ENCODE measurements around the gene ITIH4.

Gene ITIH4

DNA sequence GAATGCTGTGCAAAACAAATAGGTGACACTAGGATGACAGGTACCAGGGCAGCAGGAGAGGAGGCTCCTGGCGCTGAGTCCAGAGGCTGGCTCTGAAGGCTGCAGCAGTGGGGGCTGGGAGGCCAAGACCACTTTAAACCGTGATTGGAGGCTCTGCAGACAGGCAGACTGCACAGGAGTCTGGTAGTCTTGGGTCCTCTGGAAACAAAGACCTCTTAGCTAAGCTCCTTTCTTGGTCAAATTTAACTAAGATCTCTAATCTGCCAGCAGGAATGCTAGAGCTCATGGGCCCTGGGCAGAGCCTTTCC lies 8.8 kb upstream of the ITIH4 start (continued):
- TF ChIP-seq ZNF561 (tag by site-specific recombination; IDR thresholded peaks at IDR 0.05; ENCODE audit: borderline replicate concordance) (no peak), ZNF560 (tag by site-specific recombination; IDR thresholded peaks at IDR 0.05; ENCODE audit: borderline replicate concordance) (no peak), SP7 (tag by site-specific recombination; IDR thresholded peaks at IDR 0.05) (no peak), ZNF830 (tag by site-specific recombination; IDR thresholded peaks at IDR 0.05; ENCODE audit: low read depth) (no peak), ZSCAN16 (tag by site-specific recombination; IDR thresholded peaks at IDR 0.05) (no peak)
- TF ChIP-seq, protein P1, sequence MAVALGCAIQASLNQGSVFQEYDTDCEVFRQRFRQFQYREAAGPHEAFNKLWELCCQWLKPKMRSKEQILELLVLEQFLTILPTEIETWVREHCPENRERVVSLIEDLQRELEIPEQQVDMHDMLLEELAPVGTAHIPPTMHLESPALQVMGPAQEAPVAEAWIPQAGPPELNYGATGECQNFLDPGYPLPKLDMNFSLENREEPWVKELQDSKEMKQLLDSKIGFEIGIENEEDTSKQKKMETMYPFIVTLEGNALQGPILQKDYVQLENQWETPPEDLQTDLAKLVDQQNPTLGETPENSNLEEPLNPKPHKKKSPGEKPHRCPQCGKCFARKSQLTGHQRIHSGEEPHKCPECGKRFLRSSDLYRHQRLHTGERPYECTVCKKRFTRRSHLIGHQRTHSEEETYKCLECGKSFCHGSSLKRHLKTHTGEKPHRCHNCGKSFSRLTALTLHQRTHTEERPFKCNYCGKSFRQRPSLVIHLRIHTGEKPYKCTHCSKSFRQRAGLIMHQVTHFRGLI (tag by site-specific recombination; IDR thresholded peaks at IDR 0.05) = no peak
- TF ChIP-seq, protein P2, sequence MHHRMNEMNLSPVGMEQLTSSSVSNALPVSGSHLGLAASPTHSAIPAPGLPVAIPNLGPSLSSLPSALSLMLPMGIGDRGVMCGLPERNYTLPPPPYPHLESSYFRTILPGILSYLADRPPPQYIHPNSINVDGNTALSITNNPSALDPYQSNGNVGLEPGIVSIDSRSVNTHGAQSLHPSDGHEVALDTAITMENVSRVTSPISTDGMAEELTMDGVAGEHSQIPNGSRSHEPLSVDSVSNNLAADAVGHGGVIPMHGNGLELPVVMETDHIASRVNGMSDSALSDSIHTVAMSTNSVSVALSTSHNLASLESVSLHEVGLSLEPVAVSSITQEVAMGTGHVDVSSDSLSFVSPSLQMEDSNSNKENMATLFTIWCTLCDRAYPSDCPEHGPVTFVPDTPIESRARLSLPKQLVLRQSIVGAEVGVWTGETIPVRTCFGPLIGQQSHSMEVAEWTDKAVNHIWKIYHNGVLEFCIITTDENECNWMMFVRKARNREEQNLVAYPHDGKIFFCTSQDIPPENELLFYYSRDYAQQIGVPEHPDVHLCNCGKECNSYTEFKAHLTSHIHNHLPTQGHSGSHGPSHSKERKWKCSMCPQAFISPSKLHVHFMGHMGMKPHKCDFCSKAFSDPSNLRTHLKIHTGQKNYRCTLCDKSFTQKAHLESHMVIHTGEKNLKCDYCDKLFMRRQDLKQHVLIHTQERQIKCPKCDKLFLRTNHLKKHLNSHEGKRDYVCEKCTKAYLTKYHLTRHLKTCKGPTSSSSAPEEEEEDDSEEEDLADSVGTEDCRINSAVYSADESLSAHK (tag by site-specific recombination; IDR thresholded peaks at IDR 0.05) = no peak

DNA sequence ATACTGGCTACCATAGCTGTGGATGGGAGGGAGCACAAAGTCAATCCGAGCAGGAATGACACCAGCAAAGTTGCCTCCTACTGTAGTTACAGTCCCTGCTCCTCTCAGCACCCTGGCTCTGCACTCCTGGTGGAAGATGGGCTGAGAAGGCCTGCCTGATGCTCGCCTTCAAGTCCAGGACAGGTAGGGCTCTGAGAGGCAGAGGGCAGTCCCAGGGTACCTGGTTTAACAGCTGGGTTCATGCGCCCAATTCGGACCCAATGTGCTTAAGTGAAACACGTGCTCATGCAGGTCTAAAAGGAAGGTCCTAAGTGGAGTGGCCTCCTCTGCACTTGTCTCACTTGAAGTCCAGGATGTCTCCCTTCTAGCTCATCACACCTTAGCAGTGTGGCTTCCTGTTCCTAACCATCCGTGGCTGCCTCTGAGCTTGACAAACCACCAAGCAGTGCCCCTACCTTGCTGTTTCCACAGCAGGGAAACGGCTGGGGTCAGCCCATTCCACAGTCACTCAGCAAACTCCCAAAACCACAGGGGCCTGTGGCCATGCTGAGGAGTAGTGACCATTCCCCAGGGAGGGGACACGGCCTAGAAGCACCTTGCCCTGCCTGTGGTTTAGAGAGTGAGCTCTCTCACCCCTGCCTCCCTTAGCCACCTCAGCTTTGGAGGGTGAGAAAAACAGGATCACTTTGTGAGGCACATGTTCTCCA lies 8.2 kb upstream of the ITIH4 start:
- peaks cover 0 to 46% of the 10 kb centered on the region in 2 experiments; a peak in 1 of 3 replicates for H3K36me3 ChIP-seq (ENCODE audit: control insufficient read depth in 2 of 2, insufficient read depth in 1 of 2, low read length in 2 of 2)
- ChIA-PET POLR2A (no interaction called here), CTCF (interaction anchor here (1.1 kb wide), 1 partner anchor 40 kb away, joined by 4 read pairs; no protein-coding TSS in a partner anchor)
- no peaks in the 10 kb centered on the region for H3K4me1 ChIP-seq (ENCODE audit: control insufficient read depth, insufficient read depth, low read length)
- peak; percentile 45 for TF ChIP-seq ZIC2 (tag by site-specific recombination; IDR thresholded peaks at IDR 0.05)
- TF ChIP-seq, protein P2 (tag by site-specific recombination; IDR thresholded peaks at IDR 0.05) = no peak
- no peaks in the 10 kb centered on the region for H3K9me3 ChIP-seq (ENCODE audit: control insufficient read depth, insufficient read depth, low read depth, low read length)
- H3K4me3 ChIP-seq (ENCODE audit: low read depth, low read length) = no peak overlapping the region
- H3K27ac ChIP-seq (ENCODE audit: extremely low read depth, low read depth, low read length) = no peak overlapping the region

DNA sequence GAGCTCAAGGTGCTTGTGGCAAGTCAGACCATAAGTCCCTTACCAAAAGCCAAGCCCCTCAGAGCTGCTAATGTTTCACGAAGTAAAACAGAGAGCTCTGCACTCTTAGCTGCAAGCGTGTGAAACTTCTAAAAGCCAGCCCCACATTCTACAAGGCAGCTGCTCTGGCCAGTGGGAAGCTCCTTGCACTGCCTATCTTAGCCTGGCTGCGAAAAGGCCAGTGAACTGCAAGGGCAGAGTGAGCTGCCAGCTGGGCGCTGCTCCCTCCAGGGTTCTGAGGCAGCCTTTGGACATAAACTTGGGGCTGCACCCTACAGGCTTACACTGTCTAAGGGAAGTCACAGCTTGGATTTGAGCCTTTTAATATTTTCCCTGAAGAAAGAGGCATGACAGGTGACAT lies 6.5 kb upstream of the ITIH4 start:
- Histone ChIP-seq H3K4me3 (ENCODE audit: low read depth, low read length) (no peak overlapping the region), H3K27ac (ENCODE audit: extremely low read depth, low read depth, low read length) (no peak overlapping the region), H3K9me3 (ENCODE audit: control insufficient read depth, insufficient read depth, low read depth, low read length) (no peaks in the 10 kb centered on the region), H3K36me3 (ENCODE audit: control insufficient read depth in 2 of 2, insufficient read depth in 1 of 2, low read length in 2 of 2) (peaks cover 0 to 37% of the 10 kb centered on the region in 2 experiments; a peak in 1 of 3 replicates), H3K4me1 (ENCODE audit: control insufficient read depth, insufficient read depth, low read length) (peaks cover under 1% of the 10 kb centered on the region; the same call in 1 of the 2 replicates)
- CTCF ChIA-PET = interaction anchor here (0.8 kb wide), 1 partner anchor 36 kb away, joined by 3 read pairs; no protein-coding TSS in a partner anchor
- POLR2A ChIA-PET = no interaction called here
- no peak for TF ChIP-seq ZNF404 (tag by site-specific recombination; IDR thresholded peaks at IDR 0.05)
- TF ChIP-seq SCRT1 (tag by site-specific recombination; IDR thresholded peaks at IDR 0.05; ENCODE audit: borderline replicate concordance) = no peak
- TF ChIP-seq ZNF23 (tag by site-specific recombination; IDR thresholded peaks at IDR 0.05; ENCODE audit: borderline replicate concordance) = no peak
- TF ChIP-seq RBAK (tag by site-specific recombination; IDR thresholded peaks at IDR 0.05) = no peak
- TF ChIP-seq ZNF138 (tag by site-specific recombination; IDR thresholded peaks at IDR 0.05; ENCODE audit: borderline replicate concordance) = no peak
- no peak for TF ChIP-seq BCL11A (tag by site-specific recombination; IDR thresholded peaks at IDR 0.05; ENCODE audit: low read depth)
- TF ChIP-seq ZNF121 (tag by site-specific recombination; IDR thresholded peaks at IDR 0.05) = no peak
- no peak for TF ChIP-seq KLF9 (tag by site-specific recombination; IDR thresholded peaks at IDR 0.05; ENCODE audit: low read depth)
- TF ChIP-seq OVOL3 (tag by site-specific recombination; IDR thresholded peaks at IDR 0.05) = no peak
- no peak for TF ChIP-seq ZNF837 (tag by site-specific recombination; IDR thresholded peaks at IDR 0.05)
- TF ChIP-seq ZNF571 (tag by site-specific recombination; IDR thresholded peaks at IDR 0.05) = no peak
- TF ChIP-seq ZBTB8A (tag by site-specific recombination; IDR thresholded peaks at IDR 0.05) = no peak
- no peak for TF ChIP-seq ZNF544 (tag by site-specific recombination; IDR thresholded peaks at IDR 0.05)
- TF ChIP-seq, protein P3, sequence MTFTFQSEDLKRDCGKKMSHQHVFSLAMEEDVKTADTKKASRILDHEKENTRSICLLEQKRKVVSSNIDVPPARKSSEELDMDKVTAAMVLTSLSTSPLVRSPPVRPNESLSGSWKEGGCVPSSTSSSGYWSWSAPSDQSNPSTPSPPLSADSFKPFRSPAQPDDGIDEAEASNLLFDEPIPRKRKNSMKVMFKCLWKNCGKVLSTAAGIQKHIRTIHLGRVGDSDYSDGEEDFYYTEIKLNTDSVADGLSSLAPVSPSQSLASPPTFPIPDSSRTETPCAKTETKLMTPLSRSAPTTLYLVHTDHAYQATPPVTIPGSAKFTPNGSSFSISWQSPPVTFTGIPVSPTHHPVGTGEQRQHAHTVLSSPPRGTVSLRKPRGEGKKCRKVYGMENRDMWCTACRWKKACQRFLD (tag by site-specific recombination; IDR thresholded peaks at IDR 0.05) = no peak
- TF ChIP-seq SP2 (tag by site-specific recombination; IDR thresholded peaks at IDR 0.05) = no peak
- TF ChIP-seq TRIM28 (IDR thresholded peaks at IDR 0.05; ENCODE audit: borderline replicate concordance, low read length) = no peak
- no peak for TF ChIP-seq ZNF670 (tag by site-specific recombination; IDR thresholded peaks at IDR 0.05; ENCODE audit: low read depth)
- TF ChIP-seq YY1 (tag by site-specific recombination; IDR thresholded peaks at IDR 0.05) = no peak
- no peak for TF ChIP-seq ZNF350 (tag by site-specific recombination; IDR thresholded peaks at IDR 0.05)

All from HEK293 (cell line).